Left ventricle myocardium superior (tissue), 1 donor: ENCODE data around the gene CTSL. TPM values are rescaled to one million over a fixed set of nuclear protein-coding genes. Genes with fewer than 3 reads are reported as not detected.

Experiments used
- total RNA-seq: library from RNA; stranded (reverse); fragmentation: NEBNext Ultra II Directional; extraction: Animal tissue kit (Norgen Biotek cat#: 25700); gene quantifications from one replicate; pipeline ENCODE4 v1.2.1, GENCODE V29; 2021
- donor health status: DM: no; HTN: yes; CAD: no; lungs with severe emphysema.

CTSL gene
- total RNA-seq, 1 donor from 2014 or later, result 135 TPM

Other genes starting within 250 kb of the CTSL start
- 10.2 TPM for gene DAPK1, start 228.3 kb upstream of the CTSL start, total RNA-seq
- not detected for gene SPATA31E1, start 156.8 kb downstream of the CTSL start, total RNA-seq
- not detected for gene SPATA31C1, start 191.8 kb downstream of the CTSL start, total RNA-seq
- 2.8 TPM for gene CDK20, start 248.4 kb downstream of the CTSL start, total RNA-seq